Measurements from ENCODE around the gene RTN4RL2.

- TF ChIP-seq POLR2A (IDR thresholded peaks at IDR 0.05): no peak
- TF ChIP-seq, protein P1, sequence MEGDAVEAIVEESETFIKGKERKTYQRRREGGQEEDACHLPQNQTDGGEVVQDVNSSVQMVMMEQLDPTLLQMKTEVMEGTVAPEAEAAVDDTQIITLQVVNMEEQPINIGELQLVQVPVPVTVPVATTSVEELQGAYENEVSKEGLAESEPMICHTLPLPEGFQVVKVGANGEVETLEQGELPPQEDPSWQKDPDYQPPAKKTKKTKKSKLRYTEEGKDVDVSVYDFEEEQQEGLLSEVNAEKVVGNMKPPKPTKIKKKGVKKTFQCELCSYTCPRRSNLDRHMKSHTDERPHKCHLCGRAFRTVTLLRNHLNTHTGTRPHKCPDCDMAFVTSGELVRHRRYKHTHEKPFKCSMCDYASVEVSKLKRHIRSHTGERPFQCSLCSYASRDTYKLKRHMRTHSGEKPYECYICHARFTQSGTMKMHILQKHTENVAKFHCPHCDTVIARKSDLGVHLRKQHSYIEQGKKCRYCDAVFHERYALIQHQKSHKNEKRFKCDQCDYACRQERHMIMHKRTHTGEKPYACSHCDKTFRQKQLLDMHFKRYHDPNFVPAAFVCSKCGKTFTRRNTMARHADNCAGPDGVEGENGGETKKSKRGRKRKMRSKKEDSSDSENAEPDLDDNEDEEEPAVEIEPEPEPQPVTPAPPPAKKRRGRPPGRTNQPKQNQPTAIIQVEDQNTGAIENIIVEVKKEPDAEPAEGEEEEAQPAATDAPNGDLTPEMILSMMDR (IDR thresholded peaks at IDR 0.05): no peak
Measured at GRCh38 chr11:57474017-57474802, 13.9 kb downstream of the RTN4RL2 start.

Data from gastroesophageal sphincter (tissue), 3 donors.